Ramos (cell line): ENCODE results near the gene GLS.
"Not testable (repeated sequence)": the region's sequence is repeated elsewhere in the genome, so short reads cannot be mapped to it uniquely, and the experiment has no call there.

Experiments
- in situ Hi-C: fragments of 300-500 bp; cut with MboI; formaldehyde crosslinking; loops from one replicate; pipeline ENCODE4 v1.14.3; 2022; ENCODE audit warnings: low sequenced_read_pairs; ENCODE audit not compliant: unreplicated experiment

GLS gene

GRCh38 chr2:190916829-190917228 is 36.2 kb downstream of the GLS start:
- in situ Hi-C loops, result no loop called here

DNA sequence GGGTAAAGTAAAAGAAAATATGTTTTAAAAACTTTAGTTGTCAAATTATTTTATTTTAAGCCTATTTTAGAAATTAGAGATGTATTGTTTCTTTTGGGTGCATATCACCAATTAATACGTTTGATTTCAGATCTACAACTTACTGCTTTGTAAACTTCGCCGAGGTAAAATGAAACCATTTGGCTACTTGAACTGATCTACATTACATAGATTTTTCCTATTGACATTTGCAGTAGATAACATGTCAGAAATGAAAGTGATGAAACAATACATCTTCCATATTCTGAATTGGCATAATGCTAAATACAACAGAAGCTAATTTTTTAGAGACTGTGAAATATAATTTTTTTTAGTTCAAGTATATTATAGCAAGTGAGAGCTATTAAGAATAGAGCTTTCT is 39.5 kb downstream of the GLS start:
- in situ Hi-C loops, result no loop called here

GRCh38 chr2:190922376-190922775 is 41.8 kb downstream of the GLS start:
- in situ Hi-C loops, result no loop called here

- in situ Hi-C loops, result no loop called here
Measured at GRCh38 chr2:190927301-190927700, 46.7 kb downstream of the GLS start.

DNA sequence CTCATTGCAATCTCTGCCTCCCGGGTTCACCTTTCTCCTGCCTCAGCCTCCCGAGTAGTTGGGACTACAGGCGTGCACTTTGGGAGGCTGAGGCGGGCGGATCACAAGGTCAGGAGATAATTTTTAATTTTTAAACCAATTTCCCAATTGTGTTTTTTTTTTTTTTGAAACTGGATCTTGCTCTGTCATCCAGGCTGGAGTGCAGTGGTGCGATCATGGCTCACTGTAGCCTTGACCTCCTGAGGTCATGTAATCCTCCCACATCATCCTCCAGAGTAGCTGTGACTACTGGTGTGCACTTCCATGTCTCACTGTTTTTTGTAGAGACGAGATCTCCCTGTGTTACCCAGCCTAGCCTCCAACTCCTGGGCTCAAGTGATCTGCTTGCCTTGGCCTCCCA is 49.3 kb downstream of the GLS start:
- in situ Hi-C loops, result no loop called here

GRCh38 chr2:190930411-190930810 is 49.8 kb downstream of the GLS start:
- in situ Hi-C loops, result no loop called here

- in situ Hi-C loops, result no loop called here
Measured at GRCh38 chr2:190932514-190932913, 51.9 kb downstream of the GLS start.

DNA sequence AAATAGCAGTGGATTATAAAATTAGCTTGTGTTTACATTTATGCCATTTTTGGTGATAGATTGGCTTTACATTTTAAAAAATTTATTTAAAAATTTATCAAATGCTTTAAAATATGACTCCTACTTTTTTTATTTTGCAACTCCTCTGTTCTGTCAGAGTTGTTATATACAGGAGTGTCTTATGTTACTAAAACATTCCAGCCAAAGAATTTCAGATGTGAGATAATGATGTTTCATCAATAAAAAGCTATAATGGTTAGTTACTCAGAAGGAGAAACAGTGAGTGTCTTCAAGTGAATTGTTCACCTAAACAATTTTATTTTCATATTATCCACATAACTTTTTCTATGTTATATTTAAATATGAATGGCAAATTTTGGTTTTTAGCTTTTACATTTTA is 52.7 kb downstream of the GLS start:
- in situ Hi-C loops, result no loop called here

GRCh38 chr2:190935054-190935453 is 54.4 kb downstream of the GLS start:
- in situ Hi-C loops, result no loop called here

DNA sequence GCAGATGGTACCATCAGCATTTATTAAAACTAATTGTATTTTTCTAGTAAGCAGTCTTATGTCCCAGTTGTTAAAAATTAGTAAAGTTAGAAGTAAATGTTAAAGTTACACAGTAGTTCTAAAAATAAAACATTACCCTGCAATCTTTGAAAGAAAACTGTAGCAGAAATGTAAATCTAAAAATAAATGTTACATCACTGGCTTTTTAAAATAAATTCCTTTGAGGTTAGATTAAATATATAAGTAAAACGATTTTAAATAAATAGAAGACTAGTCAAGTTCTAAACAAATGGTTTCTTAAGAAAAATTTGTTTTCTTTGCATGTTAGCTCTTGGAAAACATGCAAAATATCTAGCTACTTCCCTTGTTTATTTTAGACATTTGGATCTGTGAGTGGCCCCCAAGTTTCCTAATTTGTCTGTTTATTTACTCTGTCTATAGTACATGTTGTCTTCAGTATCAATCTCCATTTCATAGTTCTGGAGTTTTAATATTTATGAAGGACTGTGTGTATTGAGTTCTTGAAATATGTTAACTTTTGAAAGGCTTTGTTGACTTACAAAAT is 58.2 kb downstream of the GLS start:
- in situ Hi-C loops, result no loop called here

GRCh38 chr2:190940454-190940853 is 59.8 kb downstream of the GLS start:
- in situ Hi-C loops, result no loop called here

DNA sequence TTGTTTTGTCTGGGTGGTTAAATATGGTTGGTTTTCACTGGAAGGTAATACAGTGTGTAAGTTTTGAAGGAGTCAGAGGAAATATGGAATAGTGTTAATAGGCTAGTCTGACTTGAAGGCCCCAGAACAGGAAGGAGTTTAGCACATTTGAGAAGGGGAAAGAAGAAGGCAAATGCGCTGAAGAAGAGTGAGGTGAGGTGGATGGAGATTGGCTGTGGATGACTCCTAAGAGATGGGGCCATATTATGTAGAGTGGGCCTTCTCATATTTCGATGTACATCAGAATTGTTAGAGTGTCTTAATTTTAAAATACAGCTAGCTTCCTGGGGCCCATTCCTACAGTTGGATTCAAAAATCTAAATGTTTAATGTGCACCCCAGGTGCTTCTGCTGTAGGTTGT is 61.0 kb downstream of the GLS start:
- in situ Hi-C loops, result no loop called here

GRCh38 chr2:190942697-190943096 is 62.1 kb downstream of the GLS start:
- in situ Hi-C loops, result no loop called here

DNA sequence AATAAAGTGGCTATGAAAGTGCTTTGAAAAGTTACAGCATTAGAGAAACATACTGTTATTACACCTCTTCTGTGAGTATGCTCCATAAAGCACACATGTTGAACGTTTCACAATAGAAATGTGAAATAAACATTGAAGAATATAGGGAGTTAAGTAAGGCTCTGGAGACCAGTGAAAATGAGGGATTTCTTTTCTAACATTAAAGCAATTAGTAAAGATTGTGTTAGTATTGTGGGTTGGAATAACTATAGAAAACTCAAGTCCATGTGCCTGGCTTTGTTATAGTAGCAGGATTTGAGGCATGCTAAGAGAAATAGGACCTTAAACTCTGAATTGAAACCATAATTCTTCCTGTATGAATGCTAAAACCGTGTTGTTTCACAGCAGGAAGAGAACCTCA is 63.1 kb downstream of the GLS start:
- in situ Hi-C loops, result no loop called here

- in situ Hi-C loops, result no loop called here
Measured at GRCh38 chr2:190947141-190947540, 66.5 kb downstream of the GLS start.

DNA sequence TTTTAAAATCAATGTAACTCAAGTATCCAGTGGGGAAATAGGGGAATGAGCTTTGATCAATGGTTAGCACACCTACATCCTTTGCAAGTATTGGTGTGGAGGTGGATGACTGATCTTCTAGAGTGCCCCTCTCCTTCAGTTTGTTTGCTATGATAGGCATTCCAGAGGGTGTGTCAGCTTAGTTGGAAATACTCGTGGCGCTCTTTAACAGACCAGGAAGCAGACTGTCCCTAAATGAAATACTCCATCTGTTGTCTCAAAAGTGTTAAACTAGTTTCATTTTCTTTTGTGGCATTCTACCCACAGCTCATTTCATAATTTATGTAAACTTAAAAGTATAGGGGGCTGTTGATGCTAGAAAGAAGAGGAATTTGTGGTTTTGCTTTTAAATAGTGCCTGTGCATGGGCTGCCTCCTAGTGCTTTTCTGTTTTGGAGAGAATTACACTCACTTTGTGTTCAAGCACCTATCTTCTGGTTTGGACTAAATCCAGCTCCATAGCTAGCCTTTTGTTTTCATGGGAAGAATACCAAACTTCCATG is 67.2 kb downstream of the GLS start:
- in situ Hi-C loops, result no loop called here

DNA sequence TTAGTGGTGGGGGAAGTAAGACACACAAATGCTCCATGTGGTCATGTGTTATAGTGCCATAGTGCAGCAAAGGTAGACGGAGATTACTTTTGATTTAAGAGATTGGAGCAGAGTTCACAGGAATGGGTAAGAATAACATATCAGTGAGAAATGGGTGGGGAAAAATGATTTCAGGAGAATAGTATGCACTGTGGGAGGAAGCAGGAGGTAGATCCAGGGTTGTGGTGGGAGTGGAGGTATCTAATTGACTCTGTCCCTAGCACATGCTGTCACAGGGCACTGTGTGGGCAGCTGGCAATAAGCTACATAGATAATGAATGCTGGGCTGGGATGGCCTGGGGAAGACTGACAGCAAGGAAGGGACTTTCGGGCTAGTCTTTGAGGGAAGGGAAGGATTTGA is 68.0 kb downstream of the GLS start:
- in situ Hi-C loops, result no loop called here

- in situ Hi-C loops, result no loop called here
Measured at GRCh38 chr2:190950566-190950991, 70.0 kb downstream of the GLS start.

DNA sequence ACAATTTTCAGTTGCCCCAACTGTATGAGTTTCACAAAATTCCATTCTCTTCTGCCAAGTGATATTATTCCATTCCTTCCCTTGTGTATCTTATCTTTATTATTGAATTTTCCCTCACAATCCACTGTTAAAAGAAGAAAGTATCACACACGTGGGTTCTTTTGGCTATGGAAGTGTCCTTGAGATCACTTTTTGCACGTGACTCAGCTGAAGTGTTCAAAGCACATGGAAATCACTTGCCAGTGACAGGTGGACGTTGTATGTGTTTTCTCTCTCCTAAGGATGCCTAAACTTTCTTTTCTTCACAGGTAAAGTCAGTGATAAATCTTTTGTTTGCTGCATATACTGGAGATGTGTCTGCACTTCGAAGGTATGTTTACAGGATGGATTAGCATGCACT is 72.6 kb downstream of the GLS start:
- in situ Hi-C loops, result no loop called here

GRCh38 chr2:190959911-190960788 is 79.5 kb downstream of the GLS start:
- in situ Hi-C loops, result no loop called here

GRCh38 chr2:190961117-190961516 is 80.5 kb downstream of the GLS start:
- in situ Hi-C loops, result not testable (repeated sequence)
